GM20431 (cell line): ENCODE data around the gene C1orf35.

Experiments used
- in situ Hi-C: fragments of 300-500 bp; cut with MseI, MboI; formaldehyde crosslinking; loops from one replicate; pipeline ENCODE4 v1.15.0; 2020; ENCODE audit warnings: low sequenced_read_pairs; ENCODE audit not compliant: unreplicated experiment

Gene C1orf35

DNA sequence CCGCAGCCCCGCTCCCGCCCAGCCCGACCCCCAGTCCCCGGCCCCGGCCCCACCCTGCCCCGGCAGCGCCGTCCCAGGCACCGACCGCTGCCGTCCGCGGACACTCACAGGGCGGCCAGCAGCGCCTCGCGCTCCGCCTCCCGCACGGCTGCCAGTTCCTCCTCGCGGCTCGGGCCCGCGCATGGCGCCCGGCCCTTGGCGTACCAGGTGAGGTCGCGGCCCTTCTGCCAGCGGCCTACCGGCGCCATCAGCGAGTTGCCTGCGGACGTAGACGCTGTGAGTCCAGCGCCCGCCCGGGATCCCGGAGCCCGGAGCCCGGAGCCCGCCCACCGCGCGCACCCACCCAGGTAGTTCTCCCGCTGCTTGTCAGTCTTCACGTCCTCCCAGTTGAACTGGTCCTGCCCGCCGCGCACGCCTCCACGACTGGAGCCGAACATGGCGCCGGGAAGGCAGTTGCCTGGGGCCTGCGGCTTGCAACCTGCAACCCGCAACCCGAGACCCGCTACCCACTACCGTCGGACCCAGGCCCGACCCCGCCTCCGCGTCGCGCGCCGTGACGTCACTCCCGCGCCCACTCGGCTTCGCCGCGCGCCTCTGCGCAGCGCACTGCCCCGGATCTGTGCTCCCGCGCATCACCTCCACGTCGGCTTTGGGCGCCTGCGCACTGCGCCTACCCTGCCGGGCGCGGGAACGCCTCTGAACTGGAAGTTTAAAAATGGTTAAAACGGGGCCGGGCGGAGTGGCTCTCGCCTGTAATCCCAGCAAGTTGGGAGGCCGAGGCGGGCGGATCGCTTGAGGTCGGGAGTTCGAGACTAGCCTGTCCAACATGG is at the start of gene C1orf35:
Gene C1orf35 (minus strand): TSS at position 535 of the 830 bp plus-strand sequence. CDS start 98 bp downstream, at position 437.
- in situ Hi-C loops, result no loop called here

- in situ Hi-C loops, result no loop called here
These were observed 49.8 kb upstream of the C1orf35 start for GRCh38 chr1:228152918-228153258.

- in situ Hi-C loops, result no loop called here
These were observed 49.2 kb upstream of the C1orf35 start for GRCh38 chr1:228152097-228152917.

- in situ Hi-C loops, result no loop called here
These were observed 48.2 kb upstream of the C1orf35 start for GRCh38 chr1:228151180-228151925.

DNA sequence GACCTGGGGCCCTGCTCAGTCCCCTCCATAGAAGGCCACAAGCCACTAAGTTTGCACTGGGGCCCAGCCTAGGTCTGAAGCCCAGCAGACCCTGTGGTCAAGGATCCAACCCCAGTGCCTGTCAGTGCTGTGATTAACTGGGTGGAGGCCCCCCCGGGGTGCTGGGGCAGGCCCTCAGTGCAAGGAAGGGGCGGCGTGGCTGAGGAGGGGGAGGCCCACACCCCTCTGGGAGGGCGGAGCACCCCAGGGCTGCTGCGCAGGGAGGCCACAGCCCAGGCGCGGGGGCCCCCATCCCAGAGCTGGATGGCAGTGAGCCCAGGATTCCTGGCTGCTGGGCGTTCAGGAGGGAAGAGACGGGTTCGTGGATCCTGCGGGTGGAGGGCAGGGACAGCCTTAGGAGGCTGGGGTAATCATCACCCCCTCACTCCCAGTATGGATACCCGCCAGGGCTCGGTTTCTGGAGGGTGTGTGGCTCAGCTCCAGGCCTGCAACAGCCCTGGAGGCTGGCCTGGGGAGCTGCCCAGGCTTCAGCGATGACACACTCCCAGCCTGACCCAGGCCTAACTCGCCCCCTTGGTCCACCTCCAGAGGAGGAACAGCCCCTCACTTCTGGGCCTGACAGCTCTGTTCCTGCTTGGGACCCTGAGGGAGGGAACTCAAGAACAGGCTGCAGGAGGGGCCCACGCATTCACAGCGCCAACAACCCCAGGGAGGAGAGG is 47.5 kb upstream of the C1orf35 start:
- in situ Hi-C loops, result no loop called here

- in situ Hi-C loops, result no loop called here
These were observed 47.0 kb upstream of the C1orf35 start for GRCh38 chr1:228150120-228150460.

- in situ Hi-C loops, result no loop called here
These were observed 46.4 kb upstream of the C1orf35 start, which contains the start of gene GJC2 for GRCh38 chr1:228149406-228150119. TSS of gene GJC2 (plus strand) at chr1:228149930. CDS start at chr1:228157759, 7,829 bp downstream.

- in situ Hi-C loops, result no loop called here
These were observed 45.8 kb upstream of the C1orf35 start for GRCh38 chr1:228148935-228149405.

- in situ Hi-C loops, result no loop called here
These were observed 45.2 kb upstream of the C1orf35 start for GRCh38 chr1:228148196-228148861.

DNA sequence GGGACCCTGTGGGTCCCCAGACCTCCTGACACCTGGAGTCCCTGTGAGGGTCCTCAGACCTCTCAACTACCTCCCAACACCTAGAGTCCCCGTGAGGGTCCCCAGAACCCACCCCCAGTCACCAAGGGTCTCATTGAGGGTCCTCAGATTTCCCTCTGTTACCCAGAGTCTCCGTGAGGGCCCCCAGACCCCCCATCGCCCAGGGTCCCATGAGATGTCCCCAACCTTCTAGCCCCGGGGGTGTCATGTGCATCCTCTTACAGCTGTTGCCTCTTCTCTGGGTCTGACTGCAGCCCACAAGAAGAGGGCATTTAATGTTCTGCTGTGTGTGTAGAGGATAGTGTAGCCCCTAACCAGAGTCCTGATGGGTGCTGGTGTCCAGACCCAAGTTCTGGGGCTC is 44.6 kb upstream of the C1orf35 start:
- in situ Hi-C loops, result no loop called here

GRCh38 chr1:228147151-228147693 is 44.1 kb upstream of the C1orf35 start:
- in situ Hi-C loops, result no loop called here

- in situ Hi-C loops, result no loop called here
These were observed 43.5 kb upstream of the C1orf35 start for GRCh38 chr1:228146417-228147150.

DNA sequence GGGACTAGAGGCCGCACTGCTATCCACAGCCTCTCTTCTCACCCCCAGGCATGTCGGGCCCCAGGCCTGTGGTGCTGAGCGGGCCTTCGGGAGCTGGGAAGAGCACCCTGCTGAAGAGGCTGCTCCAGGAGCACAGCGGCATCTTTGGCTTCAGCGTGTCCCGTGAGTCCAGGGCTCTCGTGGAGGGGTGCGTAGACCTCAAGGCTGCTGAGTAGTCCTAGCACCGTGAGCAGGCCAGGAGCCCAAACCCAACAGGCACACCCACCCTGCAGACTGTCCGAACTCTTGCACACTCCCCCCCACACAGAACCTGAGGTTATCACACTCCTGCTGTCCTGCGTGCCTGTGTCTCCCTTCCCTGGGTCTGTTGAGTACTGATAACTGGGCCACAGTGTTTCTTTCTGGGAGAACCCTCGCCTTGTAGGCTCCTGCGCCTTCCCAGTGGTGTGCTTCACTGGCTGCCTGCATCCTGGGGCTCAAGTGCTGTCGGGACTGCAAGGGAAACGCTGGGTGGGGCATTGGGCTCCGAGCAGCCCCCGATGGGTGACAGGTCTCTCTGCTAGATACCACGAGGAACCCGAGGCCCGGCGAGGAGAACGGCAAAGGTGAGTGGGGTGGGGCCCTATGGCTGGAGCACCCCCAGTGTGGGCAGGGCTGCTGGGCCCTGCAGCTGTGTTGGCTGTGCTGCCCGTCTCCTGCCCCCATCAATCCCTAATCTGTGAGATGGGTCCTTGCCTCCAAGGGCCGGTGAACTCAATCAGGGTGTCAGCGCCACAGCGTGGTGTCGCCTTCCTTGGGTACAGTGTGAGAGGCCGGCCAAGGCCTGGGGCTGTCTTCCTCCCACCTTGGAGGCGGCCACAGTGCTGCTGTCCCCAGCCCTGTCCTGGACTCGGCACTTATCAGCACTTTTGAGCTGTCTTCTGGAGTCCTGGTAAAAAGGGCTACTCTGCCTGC is 42.6 kb upstream of the C1orf35 start:
- in situ Hi-C loops, result no loop called here

DNA sequence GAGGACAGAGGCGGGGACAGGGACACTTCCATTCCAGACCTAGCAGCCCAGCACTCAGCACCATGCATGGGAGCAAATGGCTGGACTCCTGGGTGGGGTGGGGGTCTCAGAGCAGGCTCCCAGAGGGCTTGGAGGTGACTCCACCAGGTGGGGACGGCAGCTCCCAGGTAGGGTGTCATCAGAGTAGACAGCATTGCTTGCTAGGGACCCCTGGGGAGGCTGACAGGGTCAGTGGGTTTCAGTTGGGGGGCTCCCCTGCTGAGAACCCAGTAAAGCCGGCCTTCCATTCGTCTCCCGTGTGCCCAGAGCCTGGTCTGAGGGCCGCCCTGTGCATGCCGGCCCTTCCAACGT is 41.8 kb upstream of the C1orf35 start:
- in situ Hi-C loops, result no loop called here

GRCh38 chr1:228144193-228144992 is 41.3 kb upstream of the C1orf35 start:
- in situ Hi-C loops, result no loop called here
